Astrocyte (in vitro differentiated cells and primary cell): ENCODE data around the gene PLCG1. TPM values are rescaled to one million over a fixed set of nuclear protein-coding genes. Genes with fewer than 3 reads are reported as not detected.

Experiments used
- DNase-seq: peaks from one replicate; pipeline ENCODE4 v3.0.0-alpha.2; 2010; ENCODE audit warnings: low read depth
- FAIRE-seq: peaks from 2 replicates; lab custom pipeline; 2011; peaks lifted over from hg19 to GRCh38; lab: Jason Lieb, UNC
- H2AFZ ChIP-seq: 2 replicates; pipeline ENCODE4 v1.6.0; 2012; ENCODE audit warnings: low read depth, low read length, inconsistent platforms
- H3K27ac ChIP-seq: 2 replicates; pipeline ENCODE4 v1.5.1; 2011; ENCODE audit warnings: low read depth, low read length, inconsistent platforms
- H3K27me3 ChIP-seq: 2 replicates; pipeline ENCODE4 v1.6.0; 2011; ENCODE audit warnings: low read length, inconsistent platforms; ENCODE audit not compliant: insufficient read depth
- H3K36me3 ChIP-seq: 2 replicates; pipeline ENCODE4 v1.5.1; 2011; ENCODE audit warnings: low read length, inconsistent platforms; ENCODE audit not compliant: insufficient read depth
- H3K4me1 ChIP-seq: 2 replicates; pipeline ENCODE4 v1.5.1; 2011; ENCODE audit warnings: low read length, inconsistent platforms; ENCODE audit not compliant: insufficient read depth
- H3K4me2 ChIP-seq: 2 replicates; pipeline ENCODE4 v1.6.0; 2012; ENCODE audit warnings: low read length, inconsistent platforms
- H3K4me3 ChIP-seq: 2 replicates; pipeline ENCODE4 v1.5.1; 2011; ENCODE audit warnings: low read depth, mild to moderate bottlenecking, low read length, inconsistent platforms; ENCODE audit not compliant: insufficient read depth
- H3K79me2 ChIP-seq: 2 replicates; pipeline ENCODE4 v1.6.0; 2012; ENCODE audit warnings: mild to moderate bottlenecking, low read length, inconsistent platforms; ENCODE audit not compliant: insufficient read depth
- H3K9ac ChIP-seq: 2 replicates; pipeline ENCODE4 v1.6.0; 2012; ENCODE audit warnings: mild to moderate bottlenecking, low read length, inconsistent platforms
- H3K9me3 ChIP-seq: 2 replicates; pipeline ENCODE4 v1.5.1; 2012; ENCODE audit warnings: low read depth, mild to moderate bottlenecking, low read length, inconsistent platforms; ENCODE audit not compliant: insufficient read depth
- H4K20me1 ChIP-seq: 2 replicates; pipeline ENCODE4 v1.6.0; 2012; ENCODE audit warnings: low read length, inconsistent platforms; ENCODE audit not compliant: insufficient read depth
- H3K27ac Mint-ChIP-seq: one replicate; pipeline ENCODE4 v1.8.0; 2021; ENCODE audit warnings: mild to moderate bottlenecking, mixed read lengths; ENCODE audit not compliant: unreplicated experiment
- H3K27me3 Mint-ChIP-seq: one replicate; pipeline ENCODE4 v1.8.0; 2021; ENCODE audit warnings: low read depth, mixed read lengths; ENCODE audit not compliant: unreplicated experiment
- H3K36me3 Mint-ChIP-seq: one replicate; pipeline ENCODE4 v1.8.0; 2021; ENCODE audit warnings: low read depth, mixed read lengths; ENCODE audit not compliant: unreplicated experiment
- H3K4me1 Mint-ChIP-seq: one replicate; pipeline ENCODE4 v1.8.0; 2021; ENCODE audit warnings: low read depth, mixed read lengths; ENCODE audit not compliant: unreplicated experiment
- H3K4me3 Mint-ChIP-seq: one replicate; pipeline ENCODE4 v1.8.0; 2021; ENCODE audit warnings: mild to moderate bottlenecking, moderate library complexity, mixed read lengths; ENCODE audit not compliant: unreplicated experiment
- H3K9me3 Mint-ChIP-seq: one replicate; pipeline ENCODE4 v1.8.0; 2021; ENCODE audit warnings: mild to moderate bottlenecking, mixed read lengths; ENCODE audit not compliant: unreplicated experiment
- EZH2 ChIP-seq: IDR thresholded peaks from 2 replicates; pipeline ENCODE4 v1.6.1; 2012; ENCODE audit warnings: mild to moderate bottlenecking, low read length, inconsistent platforms; ENCODE audit not compliant: insufficient read depth
- total RNA-seq: library from RNA; stranded (reverse); gene quantifications from 2 replicates; pipeline ENCODE4 v1.2.1, GENCODE V29; 2021
- TF ChIP-seq, protein P1 (sequence below): IDR thresholded peaks from 2 replicates; pipeline ENCODE4 v1.5.1; 2011; ENCODE audit warnings: low read depth, mild to moderate bottlenecking, inconsistent platforms, low read length, moderate library complexity; ENCODE audit not compliant: insufficient read depth

Gene PLCG1
- total RNA-seq, 1 donor from 2014 or later, result 129 TPM

DNA sequence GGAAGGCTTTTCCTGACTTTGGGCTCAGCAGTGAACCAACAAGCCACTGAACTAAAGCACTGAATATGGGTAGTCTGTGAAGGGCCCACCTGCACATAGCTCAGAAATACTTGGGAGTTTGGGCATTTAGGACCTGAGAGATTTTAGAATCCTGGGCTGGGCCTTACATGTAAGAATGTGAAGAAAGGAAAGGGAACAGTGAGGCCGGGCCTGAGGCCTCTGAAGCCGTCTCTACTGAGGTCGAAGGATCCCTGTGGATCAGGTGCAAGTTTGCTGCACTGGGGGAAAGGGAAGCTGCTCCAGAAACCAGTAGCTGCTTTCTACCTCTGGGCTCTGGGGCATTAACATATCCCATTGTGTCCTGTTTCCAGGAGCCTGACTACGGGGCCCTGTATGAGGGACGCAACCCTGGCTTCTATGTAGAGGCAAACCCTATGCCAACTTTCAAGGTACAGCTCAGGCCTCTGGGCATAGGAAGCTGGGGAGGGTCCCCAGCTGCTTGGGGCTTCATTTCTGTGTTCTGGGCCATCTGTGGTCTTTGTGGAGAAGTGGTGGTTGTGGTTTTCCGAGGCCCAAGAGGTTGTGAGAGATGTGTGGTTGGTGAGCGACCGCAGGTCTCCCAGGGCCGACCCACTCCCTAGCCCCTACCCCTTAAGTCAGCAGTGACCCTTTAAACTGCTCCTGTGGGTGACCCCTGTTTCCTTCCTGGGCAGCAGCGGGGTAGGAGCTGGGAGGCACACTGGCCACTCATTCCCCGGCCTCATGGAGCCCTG lies 30.3 kb downstream of the PLCG1 start:
- no peak overlapping the region for H3K27ac Mint-ChIP-seq
- peaks cover 51% of the 10 kb centered on the region for H3K36me3 Mint-ChIP-seq
- Histone ChIP-seq H3K9ac (no peak overlapping the region), H2AFZ (no peak overlapping the region), H3K27ac (no peak overlapping the region), H3K79me2 (no peaks in the 10 kb centered on the region), H3K4me2 (no peak overlapping the region), H3K36me3 (peaks cover 53% of the 10 kb centered on the region), H3K27me3 (no peaks in the 10 kb centered on the region), H3K9me3 (no peaks in the 10 kb centered on the region), H4K20me1 (peaks cover 66% of the 10 kb centered on the region), H3K4me1 (peaks cover 6% of the 10 kb centered on the region), H3K4me3 (no peak overlapping the region)
- FAIRE-seq (no peak), DNase-seq (no peak)
- TF ChIP-seq, protein P1, sequence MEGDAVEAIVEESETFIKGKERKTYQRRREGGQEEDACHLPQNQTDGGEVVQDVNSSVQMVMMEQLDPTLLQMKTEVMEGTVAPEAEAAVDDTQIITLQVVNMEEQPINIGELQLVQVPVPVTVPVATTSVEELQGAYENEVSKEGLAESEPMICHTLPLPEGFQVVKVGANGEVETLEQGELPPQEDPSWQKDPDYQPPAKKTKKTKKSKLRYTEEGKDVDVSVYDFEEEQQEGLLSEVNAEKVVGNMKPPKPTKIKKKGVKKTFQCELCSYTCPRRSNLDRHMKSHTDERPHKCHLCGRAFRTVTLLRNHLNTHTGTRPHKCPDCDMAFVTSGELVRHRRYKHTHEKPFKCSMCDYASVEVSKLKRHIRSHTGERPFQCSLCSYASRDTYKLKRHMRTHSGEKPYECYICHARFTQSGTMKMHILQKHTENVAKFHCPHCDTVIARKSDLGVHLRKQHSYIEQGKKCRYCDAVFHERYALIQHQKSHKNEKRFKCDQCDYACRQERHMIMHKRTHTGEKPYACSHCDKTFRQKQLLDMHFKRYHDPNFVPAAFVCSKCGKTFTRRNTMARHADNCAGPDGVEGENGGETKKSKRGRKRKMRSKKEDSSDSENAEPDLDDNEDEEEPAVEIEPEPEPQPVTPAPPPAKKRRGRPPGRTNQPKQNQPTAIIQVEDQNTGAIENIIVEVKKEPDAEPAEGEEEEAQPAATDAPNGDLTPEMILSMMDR, result no peak
- no peak for TF ChIP-seq EZH2
- no peak overlapping the region for H3K4me3 Mint-ChIP-seq
- H3K9me3 Mint-ChIP-seq, result no peaks in the 10 kb centered on the region
- no peaks in the 10 kb centered on the region for H3K27me3 Mint-ChIP-seq
- H3K4me1 Mint-ChIP-seq, result no peaks in the 10 kb centered on the region

- peaks cover 59% of the 10 kb centered on the region for H3K36me3 ChIP-seq
- DNase-seq (no peak), FAIRE-seq (no peak)
- Mint-ChIP-seq H3K9me3 (no peaks in the 10 kb centered on the region), H3K4me3 (no peak overlapping the region), H3K27ac (no peak overlapping the region), H3K36me3 (peaks cover 58% of the 10 kb centered on the region), H3K27me3 (no peaks in the 10 kb centered on the region), H3K4me1 (no peaks in the 10 kb centered on the region)
- no peak overlapping the region for H3K4me3 ChIP-seq
- no peaks in the 10 kb centered on the region for H3K9me3 ChIP-seq
- H3K4me2 ChIP-seq, result no peak overlapping the region
- H3K27me3 ChIP-seq, result no peaks in the 10 kb centered on the region
- TF ChIP-seq EZH2, result no peak
- TF ChIP-seq, protein P1, result no peak
- no peaks in the 10 kb centered on the region for H3K79me2 ChIP-seq
- H3K9ac ChIP-seq, result no peak overlapping the region
- H3K27ac ChIP-seq, result no peak overlapping the region
- peaks cover 65% of the 10 kb centered on the region for H4K20me1 ChIP-seq
- no peak overlapping the region for H2AFZ ChIP-seq
- peaks cover 6% of the 10 kb centered on the region for H3K4me1 ChIP-seq
Observed at GRCh38 chr20:41168281-41169161, 31.2 kb downstream of the PLCG1 start.
